CD4-positive, alpha-beta T cell treated with Interleukin-6 for 4 hours (primary cell): ENCODE results near the gene CHEK1.

Experiments used
- DNase-seq: peaks from one replicate; pipeline ENCODE4 v3.0.0-alpha.2; 2020; ENCODE audit warnings: mixed read lengths

The CHEK1 gene

DNA sequence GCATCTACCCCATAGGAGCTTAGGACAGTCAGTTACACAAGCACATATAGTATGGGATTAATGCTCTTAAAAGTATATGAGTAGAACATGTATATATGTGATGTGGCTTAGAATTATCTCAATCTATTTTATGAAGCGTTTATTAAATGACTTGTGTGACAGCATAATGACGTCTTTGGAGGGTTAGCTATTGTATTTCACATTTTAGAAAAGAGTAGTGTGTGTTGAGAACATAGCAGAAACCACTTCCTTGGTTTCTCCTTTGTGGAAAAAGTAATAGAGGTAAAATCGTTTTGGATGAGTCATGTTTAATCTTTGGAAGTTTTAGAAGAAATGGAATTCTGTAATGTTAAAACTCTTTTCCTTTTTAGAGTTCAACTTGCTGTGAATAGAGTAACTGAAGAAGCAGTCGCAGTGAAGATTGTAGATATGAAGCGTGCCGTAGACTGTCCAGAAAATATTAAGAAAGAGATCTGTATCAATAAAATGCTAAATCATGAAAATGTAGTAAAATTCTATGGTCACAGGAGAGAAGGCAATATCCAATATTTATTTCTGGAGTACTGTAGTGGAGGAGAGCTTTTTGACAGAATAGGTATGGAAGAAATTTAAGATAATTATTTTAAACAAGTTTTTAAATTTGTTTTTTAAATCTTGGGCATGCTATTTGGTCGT lies 2.4 kb downstream of the CHEK1 start:
- DNase-seq: no peak

DNA sequence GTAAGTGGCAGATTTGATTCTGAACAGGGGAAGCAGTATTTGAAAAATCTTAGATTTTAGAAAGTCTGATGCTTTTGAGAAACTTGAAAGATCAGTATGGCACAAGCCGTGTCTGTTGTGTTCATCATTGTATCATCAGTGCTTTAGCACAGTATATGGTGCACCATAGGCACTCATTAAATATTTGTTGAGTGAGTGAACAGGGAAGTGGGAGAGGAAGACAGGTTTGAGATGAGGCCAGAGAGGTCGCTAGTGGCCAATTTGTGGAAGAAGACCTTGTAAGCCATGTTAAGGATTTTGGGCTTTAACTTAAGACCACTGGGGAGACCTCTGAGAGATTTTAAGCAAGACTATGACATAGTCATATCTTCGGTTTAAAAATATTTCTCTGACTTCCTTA lies 12.9 kb downstream of the CHEK1 start:
- DNase-seq: no peak

DNA sequence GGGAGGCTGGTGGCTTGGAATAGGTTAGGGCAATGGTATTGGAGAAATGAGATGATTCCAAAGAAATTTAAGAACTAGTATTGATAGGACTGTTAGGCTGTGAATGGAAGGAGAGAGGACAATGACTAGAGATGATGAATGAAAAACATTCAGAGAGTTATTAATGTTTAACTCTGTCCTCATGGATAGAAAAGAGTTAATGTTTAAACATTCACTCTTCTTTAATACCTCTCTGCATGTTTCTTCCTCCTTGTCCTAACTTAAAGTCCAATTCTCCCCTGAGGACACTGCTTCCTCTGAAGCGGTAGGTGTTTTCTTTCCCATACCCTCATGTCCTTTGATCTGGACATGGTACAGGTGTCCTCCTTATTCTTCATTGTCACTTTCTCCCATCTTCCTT lies 13.4 kb downstream of the CHEK1 start:
- no peak for DNase-seq

DNA sequence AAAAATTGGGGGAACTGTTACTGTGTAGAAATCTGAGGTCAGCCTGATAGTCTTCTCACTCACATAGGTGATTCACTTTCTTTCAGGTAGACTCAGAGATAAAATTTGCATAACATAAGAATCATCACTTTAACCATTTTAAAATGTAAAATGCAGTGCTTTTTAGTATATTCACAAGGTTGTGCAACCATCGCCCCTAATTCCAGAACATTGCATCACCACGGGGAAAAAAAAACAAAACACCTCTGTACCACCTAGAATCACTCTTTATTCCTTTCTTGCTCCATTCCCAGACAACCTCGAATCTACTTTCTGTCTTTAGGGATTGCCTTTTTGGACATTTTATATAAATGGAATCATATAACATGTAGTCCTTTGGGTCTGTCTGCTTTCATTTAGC lies 20.9 kb downstream of the CHEK1 start:
- no peak for DNase-seq

DNA sequence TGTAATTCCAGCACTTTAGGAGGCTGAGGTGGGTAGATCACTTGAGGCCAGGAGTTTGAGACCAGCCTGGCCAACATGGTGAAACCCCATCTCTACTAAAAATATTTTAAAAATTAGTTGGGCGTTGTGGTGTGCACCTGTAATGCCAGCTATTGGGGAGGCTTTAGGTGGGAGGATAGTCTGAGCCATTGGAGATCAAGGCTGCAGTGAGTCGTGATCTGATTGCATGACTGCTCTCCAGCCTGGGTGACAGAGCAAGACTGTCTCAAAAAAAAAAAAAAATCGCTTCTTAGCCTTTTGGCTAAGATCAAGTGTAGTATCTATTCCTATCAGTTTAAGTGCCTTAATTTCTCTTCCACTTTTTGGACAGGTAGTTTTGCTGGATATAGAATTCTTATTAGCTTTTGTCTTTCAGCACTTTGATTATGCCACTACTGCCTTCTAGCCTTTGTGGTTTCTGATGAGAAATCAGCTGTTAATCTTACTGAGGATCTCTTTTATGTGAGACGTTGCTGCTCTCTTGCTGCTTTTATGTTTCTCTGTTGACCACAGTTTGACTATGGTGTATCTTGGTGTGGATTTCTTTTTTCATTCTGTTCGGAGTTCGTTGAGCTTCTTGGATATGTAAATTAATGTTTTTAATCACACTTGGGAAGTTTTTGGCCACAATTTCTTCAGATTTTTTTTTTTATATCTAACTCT lies 24.7 kb downstream of the CHEK1 start:
- DNase-seq: no peak

DNA sequence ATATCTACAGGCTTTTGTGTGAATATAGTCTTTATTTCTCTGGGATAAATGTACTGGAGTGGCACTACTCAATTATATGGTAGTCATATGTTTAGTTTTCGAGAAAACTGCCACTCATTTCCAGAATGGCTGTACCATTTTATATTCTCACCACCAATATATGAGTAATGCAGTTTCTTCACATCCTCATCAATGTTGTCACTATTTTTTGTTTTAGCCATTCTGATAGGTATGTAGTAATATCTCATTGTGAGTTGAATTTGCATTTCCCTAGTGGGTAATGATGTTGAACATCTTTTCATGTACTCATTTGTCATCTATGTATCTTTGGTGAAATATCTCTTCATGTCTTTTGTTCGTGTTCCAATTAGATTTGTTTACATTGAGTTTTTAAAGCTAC lies 37.7 kb downstream of the CHEK1 start:
- DNase-seq: no peak

DNA sequence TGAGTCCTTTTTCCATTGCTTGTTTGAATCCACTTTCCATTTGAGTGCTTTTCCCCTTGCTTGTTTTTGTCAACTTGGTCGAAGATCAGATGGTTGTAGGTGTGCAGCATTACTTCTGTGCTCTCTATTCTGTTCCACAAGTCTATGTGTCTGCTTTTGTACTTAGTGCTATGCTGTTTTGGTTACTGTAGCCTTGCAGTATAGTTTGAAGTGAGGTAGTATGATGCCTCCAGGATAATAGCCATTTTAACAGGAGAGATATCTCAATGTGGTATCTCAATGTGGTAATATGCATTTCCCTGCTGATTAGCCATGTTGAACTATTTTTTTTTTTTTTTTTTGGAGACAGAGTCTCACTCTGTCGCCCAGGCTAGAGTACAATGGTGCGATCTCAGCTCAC lies 38.9 kb downstream of the CHEK1 start:
- no peak for DNase-seq

DNA sequence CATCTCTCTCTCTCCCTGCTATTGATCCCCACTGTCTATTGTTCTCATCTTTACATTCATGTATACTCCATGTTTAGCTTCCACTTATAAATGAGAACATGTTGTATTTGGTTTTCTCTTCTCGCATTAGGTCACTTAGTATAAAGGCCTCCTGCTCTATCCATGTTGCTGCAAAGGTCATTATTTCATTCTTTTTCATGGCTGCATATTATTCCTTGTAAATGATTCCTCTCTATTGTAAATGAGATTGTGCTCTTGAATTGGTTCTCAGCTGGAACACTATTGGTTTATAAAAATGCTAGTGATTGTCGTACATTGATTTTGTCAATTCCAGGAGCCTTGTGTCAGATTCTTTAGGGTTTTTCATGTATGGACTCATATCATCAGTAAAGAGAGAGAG lies 42.2 kb downstream of the CHEK1 start:
- no peak for DNase-seq

DNA sequence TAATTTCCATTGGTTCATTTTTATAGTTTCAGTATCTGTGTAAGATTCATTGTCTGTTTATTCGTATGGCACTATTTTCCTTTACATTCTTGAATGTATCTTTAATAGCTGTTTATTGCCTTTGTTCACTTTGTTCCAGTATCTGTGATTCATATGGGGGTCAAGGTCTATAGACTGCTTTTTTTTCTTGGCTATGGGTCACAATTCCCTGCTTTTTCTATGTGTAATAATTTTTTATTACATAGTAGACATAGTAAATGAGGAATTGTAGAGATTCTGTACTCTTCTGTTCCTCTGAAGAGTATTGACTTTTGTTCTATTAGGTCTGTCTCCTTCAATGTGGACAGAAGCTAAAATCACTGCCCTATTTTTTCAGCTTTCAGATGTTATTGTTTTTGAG lies 45.2 kb downstream of the CHEK1 start:
- DNase-seq: no peak

DNA sequence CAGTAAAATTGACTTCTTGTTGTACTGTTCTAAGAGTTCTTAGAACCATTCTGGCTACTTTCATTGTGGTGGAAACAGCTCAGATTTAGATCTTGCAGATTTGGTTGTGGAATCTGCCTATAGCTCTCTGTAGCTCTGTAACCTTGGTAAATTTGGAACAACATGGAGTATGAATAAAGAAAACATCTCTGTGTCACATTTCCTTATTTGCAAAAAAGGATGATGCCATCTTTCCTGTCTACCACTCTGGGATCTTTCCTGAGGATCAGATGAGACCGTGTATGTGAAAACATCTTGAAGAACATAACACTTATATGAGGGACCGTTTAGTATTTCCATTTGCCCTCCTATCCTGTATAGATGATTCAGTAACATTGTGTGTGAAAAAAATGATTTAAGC lies 46.6 kb downstream of the CHEK1 start:
- no peak for DNase-seq

DNA sequence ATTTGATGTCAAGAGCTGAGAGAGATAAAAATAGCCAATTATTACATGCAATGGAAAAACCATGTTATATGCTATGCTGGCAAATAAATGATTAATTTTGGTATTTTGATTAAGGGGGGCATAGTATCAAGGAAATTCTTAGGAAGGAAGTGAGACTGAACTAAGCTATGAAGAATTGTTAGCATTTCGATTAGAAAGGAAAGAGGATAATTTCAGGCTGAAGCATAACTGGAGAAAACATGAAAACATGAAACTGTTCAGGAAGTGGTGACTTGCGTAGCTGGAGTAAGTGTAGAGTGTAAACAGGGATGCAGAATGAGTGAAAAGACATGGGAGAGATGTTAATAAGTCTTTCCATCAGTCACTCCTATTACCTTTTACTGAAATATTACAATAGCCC lies 49.2 kb downstream of the CHEK1 start:
- DNase-seq: no peak

DNA sequence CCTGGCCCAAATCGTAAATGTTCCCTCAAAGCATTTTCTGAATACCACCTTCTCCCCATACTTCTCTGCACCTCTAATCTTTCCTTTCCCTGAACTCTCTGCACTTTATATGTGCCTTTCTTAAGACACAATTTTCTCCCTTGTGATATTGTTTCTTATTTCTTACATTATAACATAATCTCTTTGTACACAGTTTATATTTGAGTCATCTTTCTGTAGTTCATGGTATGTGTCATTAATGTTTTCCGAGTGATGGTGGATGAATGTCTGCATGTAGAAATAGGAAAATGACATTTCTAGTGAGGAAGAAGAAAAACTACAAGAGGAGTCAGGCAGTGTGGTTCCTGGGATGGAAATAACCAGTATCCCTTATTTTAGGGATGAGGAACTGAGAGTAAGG lies 50.2 kb downstream of the CHEK1 start:
- DNase-seq: no peak

DNA sequence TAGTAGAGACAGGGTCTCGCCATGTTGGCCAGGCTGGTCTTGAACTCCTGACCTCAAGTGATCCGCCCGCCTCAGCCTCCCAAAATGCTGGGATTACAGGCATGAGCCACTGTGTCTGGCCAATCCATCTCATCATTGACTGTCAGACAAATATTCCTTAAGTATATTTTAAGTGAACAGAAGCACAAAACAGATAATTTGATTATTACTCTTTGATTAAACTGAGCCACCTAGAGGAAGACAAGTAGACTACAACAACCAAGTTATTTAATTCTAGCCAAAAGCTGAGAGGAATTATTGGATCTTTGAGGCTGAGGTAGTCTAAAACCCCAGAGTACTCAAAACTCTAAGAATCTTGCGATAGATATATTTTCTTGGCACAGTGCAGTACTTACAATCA lies 54.4 kb downstream of the CHEK1 start:
- no peak for DNase-seq

DNA sequence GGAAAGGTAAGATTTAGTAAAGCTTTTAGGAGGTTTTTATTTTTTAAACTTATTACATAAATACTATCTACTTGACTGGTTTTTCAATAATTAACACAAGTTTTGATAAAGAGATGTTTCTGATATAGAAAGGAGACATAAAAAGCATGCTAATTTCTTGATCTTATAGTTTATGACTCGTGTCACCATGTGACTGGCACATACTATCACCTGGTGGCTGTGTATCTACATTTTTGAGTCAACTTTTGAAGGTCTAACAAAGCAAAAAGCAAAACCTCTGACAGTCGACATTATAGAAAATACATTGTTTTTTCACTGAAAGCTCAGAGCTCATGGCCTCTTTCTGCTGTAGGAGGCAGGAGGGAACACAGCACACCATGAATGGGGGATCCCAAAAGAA lies 54.9 kb downstream of the CHEK1 start:
- no peak for DNase-seq

DNA sequence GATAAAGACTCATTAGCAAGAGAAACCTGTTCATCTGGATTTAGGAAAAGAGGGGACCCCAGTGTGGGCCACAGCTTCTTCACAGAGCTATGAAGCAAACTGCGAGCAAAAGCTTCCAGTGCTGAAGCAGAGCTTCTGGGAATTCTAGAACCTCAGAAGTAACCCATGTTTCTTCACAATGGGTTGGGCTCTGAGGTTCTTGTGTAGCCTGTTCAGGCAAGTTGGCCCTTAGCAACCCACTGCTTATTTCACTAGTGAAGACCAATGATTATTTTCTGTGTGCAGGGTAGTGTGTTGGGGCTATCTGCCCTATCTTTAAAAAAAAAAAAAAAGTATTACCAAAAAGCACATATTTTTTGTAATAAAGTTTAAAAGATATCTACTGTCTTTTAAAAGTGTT lies 55.8 kb downstream of the CHEK1 start, which contains the start of gene ACRV1:
ACRV1 (minus strand) TSS at position 101 of the 400 bp plus-strand sequence; CDS start at position 34, 67 bp downstream.
- no peak for DNase-seq

DNA sequence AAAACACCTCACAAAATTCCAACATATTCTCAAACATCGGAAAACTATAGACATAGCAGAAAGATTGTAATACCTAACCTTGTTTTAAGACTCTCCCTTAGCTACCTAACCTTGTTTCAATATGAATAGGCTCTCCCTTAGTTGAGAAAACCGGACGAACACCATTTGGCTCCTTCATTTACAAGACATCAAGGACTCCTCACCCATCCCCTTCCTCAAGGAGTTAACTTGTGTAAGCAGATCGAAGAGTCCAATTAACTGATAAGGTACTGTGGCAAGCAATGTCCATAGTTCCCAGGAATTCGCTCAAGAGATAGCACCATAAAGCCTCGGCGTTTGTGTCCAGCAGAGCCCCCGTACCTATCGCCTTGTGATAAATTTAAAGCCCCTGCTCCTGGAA lies 60.3 kb downstream of the CHEK1 start:
- no peak for DNase-seq

DNA sequence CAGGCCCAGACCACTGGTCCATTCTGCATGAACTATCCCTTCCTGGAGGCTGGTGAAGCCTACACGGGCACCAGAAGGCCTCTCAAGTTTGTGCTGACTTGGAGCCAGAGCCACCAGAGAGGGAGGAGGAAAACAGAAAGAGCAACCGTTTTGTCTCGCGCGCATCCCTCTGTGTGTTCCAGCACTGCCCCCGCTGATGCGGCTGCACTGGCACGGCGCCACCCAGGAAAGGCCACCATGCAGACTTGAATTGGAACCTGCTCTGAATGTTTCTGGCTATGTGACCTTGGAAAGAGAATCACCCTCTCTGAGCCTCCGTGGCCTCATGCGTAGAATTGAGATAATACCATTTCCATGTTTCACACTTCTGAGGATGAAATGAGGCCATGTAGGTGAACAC lies 63.1 kb downstream of the CHEK1 start:
- no peak for DNase-seq

DNA sequence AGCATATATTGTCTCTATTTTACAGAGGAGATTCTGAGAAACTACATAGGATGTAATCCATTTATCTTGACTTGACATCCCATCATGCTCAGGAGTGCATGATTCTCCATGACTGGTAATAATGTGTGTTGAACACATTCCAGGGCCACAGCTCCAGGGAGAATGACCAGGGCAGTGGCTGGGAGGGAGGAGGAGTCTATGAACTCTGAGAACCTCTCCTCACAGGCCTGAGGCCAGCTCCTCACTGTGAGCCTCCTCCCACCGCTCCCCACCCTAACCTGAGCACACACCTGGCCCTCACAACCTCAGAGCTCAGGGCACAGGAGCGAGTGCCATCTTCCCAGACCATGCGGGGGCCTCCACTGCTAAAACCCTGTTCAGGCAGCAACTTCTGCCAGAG lies 63.7 kb downstream of the CHEK1 start:
- no peak for DNase-seq

DNA sequence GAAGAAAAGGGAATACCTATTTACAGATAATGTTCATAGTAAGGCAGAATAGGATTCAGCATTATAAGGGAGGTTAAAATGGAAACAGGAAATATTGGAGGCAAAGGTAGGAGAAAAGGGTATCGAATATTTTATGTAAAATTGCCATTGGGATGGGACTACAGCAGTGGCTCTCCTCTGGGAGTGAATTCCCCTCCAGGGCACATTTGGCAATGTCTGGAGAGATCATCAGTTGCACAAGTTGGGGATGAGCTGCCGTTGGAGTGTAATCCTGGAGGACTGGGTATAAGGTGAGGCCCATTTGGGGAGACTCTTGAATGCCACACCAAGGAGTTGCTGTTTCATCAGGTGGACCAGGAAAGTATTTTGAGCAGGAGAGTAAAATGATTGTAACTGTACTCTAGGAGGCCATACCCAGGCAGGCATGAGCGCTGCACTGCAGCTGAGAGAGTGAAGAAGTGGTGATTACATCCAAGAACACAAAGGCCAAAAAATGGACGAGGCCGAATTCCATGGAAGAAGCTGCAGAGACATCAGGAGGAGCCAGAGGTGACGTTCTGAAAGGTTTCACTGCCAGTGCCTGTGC lies 64.4 kb downstream of the CHEK1 start:
- DNase-seq: no peak

DNA sequence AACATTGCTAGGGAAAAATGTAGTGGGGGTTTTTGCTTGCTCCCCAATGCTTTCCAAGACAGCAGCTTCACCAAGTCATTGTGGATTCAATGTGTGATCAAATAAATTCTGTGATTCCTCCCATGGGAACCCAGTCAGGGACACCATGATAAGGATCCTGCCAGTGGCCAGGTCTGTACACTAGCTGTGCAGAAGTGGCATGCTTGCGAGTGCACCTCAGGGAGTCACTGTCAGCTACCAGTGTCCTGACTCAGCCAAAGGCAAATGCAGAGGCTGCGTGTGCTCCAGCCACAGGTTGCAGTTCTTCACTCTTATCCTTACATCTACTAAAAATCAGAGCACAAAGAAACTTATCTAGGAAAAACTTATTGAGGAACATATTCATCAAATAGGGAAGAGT lies 65.0 kb downstream of the CHEK1 start:
- no peak for DNase-seq

DNA sequence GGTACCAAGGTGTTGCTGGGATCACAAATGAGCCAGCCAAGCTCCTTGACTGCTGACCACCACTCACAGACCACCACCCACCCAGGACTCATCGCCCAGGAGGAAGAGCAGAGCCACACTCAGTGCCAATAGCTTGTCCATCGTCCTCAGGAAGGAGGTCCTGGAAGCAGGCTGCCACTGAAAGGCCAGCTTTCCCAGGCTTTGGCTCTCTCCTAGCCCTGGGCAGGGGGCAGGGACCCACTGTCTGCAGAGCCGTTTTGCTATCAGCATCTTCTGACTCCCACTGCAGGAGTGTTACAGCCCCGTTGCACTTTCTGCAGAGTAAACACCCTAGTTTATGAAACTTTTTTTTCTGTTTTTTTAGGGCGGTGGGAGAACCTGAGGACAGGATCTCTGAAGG lies 67.9 kb downstream of the CHEK1 start:
- no peak for DNase-seq

DNA sequence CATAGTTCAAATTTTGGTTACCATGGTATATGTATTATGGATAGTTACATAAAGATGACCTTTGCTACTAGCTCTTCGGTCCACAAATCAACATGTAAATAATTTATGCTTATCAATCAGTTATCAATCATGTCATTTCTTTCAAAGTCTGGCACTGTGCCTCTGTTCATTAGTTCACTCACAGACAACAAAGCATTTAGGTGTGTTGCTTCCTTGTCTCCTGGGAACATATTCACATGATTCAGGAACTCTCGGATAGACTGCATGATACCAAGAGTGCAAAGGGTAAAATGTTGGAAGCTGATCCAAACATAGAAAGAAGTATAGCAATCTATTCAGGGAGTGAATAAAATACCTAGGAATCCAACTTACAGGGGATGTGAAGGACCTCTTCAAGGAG lies 70.0 kb downstream of the CHEK1 start:
- DNase-seq: no peak

DNA sequence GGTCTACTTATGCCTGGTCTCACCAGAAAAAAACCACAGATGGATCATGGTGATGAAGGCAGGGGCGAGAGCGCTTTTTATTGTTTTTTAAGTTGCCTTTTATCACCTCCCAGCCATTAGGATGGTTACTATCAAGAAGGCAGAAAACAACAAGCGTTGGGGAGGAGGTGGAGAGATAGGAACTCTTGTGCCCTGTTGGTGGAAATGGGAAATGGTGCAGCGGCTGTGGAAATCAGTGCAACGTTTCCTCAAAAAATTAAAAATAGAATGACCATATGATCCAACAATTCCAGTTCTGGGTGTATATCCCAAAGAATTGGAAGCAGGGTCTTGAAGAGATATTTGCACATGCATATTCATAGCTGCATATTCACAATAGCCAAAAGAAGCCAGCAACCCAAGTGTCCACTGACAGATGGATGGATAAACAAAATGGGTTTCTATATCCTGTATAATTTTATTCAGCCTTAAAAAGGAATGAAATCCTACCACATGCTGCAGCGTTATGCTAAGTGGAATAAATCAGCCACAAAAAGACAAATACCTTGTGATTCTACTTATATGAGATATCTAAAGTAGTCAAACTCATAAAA lies 76.2 kb downstream of the CHEK1 start:
- no peak for DNase-seq
